Kidney tubule cell (primary cell): Measurements from ENCODE around the gene SHB.

ENCODE experiments used
- DNase-seq: peaks from one replicate; pipeline ENCODE4 v3.0.0-alpha.2; 2018; ENCODE audit warnings: low spot score

The SHB gene

DNA sequence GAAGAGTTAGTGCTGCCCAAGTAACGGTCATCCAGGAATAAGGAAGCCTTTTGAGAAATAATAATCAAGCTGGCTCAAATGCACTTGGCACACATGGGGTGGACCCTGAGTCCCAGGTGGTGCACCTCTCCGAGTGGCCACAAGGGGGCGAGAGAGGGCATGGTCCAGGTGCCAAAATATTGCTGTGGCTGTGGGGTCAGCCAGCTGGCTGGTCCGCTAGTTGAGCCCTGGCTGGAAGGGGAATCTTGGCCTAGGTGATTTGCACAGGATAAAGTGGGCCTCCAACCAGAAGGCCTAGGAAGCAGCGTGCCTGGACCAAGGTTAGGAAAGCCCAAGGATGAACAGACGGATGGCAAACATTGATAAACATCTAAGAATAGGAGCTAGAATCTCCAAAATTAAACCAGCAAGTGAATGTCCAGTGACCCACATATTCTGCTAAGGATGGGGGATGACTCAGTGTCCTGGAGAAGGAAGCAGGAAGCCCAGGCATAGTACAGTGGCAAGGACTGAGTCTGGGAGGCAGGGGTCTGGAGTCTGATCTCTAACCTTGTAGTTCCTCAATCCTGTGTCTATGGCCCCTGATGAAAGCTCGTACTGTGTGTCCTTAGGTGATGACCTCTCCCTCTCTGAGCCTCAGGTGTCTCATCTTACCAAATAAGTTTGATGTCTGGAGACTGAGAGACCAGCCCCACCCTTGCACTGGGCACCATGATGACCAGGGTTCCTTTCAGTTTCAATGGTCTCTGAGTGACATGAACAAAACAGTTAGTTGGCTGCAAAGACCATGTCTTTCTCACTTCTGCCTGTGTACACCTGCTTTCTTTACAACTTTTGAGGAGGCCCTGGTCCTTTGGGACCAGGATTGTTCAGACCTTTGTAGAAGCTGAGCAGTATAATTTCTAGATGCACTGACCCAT is 19.2 kb upstream of the SHB start:
- peak; percentile 57 for DNase-seq

DNA sequence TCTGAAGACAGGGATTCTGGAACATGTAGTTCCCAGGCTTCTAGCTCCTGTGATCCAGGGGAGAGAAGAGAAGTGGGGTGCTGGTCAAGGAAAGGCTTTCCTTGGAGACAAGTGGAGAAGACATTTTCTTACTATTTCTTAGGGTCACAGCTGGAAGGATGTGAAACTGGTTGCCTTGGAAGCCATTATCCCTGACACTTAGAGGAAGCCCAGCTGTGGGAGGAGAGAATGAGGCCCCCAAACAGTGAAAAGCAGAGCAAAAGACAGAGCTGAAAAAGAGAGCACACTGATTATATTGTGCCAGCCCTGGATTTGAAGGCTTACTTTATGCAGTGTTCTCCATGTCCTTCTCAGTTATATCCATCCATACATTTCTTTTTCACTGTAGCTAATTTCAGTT is 17.5 kb upstream of the SHB start:
- DNase-seq, result no peak

DNA sequence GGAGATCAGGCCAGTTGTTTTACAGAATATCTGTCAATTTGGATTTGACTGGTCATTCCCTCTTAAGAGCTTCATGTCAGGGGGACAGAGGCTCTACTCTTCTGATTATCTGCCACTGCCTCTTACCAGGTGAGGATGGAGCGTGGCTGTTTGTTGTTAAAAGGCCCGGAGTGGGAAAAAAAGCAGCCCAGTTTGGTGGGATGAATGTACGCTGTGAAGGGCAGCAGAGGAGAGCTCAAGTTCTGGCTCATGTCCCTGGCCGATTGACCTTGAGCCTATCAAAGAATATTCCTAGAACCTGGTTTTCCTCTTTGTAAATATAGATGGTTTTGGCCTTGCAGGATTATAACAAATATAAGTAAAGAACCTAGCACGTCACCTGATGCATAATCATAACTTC is 16.3 kb upstream of the SHB start:
- no peak for DNase-seq

DNA sequence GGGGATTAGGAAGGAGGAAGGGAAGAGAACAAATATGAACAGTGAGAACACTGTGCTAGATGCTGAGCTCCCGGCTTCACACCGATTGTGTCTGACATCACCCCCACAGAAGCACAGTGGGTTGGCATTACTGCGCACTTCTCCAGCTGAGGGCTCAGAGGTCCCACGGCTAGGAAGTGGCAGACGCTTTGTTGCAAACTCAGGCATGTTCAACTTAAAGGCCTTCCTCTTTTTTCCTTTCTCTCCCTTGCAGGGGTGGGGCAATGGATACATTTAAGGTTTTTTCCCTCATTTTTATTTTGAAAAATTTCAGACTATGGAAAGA is 15.5 kb upstream of the SHB start:
- no peak for DNase-seq

DNA sequence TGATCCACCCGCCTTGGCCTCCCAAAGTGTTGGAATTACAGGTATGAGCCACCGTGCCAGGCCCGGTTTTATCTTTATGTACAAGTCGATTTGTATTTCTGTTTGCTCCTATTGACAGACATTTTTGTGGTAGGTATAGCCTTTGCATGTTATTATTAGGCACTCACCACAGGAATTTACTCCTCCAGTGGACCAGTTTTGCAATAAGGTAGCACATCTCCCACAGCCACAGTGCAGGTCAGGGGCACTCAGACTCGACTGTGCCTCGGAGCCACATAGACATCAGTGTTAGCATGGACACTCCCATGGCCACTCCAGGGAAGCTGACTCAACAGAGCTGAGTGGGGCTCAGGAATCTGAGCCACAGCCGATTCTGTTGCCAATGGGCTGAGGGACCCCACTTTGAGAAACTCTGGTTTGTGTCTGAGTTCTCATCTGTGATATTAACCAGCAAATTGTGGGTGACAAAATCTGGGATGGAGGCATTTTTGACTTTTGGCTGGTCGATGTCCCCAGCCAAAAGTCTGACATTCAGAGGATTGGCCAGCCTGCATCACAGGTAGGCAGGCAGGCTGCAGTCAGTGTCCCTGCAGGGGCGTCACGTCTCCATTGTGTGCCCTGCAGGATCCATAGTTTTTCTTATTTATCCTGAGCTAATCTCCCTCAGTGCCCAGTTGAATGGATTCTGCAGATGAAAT is 15.0 kb upstream of the SHB start:
- no peak for DNase-seq

DNA sequence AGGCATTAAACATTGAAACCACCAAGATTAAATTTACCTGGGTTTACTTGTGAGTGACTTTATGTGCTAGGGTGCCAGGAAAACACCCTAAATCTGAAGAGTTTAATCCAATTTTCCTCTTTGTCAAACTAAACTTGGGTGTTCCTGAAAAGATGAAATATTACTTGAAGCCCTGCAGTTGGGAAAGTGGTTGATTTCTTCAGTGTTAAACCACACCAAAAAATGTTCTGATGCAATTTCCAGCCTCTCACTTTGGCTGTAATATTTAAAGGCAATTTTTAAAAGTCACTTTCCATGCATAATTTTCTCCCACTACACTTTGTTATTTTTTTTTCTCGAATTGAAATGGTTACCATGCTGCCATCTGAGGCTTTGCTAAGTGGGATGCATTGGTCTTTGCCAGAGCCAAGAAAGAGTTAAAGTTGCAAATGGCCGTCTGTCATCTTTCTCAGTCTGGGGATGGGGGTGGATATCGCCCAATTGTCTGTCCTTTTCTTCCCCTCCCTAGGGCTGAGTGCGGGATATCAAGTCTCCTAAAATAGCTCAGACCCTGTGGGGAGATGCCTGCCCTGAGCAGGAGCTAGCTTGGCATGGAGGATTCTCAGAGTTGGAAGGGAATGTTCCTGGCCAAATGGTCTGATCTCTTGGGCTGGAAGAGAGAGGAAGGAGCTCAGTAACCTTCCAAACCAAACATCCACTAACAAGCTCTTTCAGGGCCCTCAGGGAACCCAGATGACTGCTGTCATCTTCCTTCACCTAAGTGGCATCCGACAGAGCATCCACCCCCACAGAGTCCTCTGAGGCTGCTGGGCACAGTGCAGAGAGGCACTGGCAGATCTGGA is 13.6 kb upstream of the SHB start:
- DNase-seq, result no peak

DNA sequence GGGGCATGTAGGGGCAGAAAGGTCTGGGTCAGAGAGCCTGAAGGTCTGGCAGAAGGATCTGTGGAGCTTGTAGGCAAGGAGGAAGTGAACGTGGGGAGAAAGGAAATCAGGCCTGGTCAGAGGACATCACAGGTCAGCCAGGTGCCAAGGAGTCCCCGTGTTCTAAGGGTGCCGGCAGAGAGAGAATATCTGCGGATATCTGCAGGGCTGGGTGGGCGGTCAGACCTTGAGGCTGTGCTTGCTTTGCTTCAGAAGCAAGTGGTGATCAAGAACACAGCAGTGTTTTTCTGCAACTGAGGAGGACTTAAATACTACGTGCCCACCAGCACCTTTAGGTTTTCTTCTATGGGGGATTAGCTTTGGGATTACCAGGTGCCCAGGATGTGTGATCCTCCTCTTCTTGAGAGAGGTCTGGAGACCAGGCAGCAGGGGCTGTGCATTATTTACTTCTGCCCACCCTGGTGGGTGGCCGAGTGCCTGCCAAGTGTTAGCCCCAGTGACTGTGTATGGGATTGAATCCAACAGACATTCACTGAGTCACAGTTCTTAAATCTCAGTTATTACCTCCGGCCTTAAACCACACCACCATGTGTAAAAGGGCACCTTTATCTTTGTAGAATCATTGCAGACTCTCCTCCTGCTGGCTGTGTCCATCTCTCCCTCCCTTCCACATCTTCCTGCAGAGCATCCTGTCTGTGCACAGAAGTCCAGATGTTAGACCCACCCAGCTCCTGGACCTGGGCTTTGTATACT is 12.5 kb upstream of the SHB start:
- DNase-seq, result no peak

DNA sequence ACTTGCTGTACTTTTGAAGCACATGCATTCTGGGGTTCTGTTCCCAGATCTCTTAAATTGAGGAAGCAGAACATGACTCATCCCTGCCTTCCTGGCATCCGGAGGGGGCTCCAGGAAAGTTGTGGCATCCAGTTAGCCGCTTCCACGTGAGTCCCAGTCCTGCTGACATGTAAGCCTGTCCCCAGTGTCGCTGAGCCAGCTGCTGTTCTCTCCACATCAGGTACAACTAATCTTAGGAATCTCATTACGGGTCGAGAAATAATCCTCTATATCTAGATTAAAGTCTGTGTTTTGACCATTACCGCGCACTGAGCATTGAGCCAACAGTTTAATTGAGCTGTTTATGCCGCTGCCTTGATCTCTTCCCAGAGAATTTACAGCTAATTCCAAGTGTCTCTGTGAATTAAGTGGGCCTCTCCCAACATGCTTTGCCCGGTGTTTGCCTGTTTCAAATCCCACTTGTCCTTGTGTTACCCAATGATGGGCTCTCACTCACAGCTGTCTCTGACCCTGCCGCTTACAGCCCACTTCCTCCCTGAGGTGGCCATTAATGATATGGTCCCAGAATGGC is 10.5 kb upstream of the SHB start:
- DNase-seq, result no peak

DNA sequence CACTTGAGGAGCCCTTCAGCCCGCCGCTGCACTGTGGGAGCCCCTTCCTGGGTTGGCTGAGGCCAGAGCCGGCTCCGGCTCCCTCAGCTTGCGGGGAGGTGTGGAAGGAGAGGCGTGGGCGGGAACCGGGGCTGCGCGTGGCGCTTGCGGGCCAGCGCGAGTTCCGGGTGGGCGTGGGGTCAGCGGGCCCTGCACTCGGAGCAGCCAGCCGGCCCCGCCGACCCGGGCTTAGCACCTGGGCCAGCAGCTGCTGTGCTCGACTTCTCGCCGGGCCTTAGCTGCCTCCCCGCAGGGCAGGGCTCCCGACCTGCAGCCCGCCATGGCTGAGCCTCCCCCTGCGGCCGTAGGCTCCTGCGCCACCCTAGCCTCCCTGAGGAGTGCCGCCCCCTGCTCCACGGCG is 6.2 kb upstream of the SHB start:
- no peak for DNase-seq

DNA sequence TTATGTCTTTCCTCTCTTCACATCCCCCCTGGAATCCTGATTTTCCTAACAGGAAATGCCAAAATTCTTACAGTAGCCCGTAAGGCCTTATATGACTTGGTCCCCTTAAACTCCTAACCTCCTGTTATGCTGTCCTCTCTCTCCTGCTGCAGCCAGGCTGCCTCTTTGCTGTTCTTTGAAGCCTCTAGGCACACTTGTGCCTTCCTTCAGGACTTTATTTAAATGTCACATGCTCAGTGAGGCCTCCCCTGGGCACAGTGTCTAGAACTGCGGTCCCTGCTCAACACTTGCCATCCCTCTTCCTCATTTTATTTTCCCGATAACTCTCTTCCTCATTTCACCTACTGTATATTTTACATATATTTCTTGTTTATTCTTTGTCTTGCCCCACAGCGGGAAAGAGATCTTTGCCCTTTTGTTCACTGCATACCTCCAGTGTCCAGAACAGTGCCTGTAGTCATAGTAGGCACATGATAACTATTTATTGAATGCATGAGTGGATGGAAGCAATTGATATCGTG is 5.5 kb upstream of the SHB start:
- DNase-seq, result no peak

DNA sequence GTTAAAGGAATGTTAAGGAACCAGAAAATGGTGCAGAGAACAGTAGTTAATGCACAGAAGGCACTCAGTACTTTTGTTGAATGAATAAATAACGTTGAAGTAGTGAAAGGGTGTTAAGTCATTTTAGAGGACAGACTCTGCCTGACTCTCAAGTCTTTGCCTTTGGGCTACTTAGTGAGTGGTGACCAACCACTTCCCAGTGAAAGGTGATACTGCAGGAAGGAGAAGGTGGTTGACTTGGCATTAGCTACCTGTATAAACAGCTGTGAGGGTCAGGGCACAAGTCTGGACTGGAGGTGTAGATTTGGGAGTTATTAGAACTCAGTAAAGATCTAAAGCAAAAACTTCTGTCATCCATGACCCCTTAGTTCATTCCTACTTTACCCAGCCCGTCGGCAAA is 4.9 kb upstream of the SHB start:
- no peak for DNase-seq

DNA sequence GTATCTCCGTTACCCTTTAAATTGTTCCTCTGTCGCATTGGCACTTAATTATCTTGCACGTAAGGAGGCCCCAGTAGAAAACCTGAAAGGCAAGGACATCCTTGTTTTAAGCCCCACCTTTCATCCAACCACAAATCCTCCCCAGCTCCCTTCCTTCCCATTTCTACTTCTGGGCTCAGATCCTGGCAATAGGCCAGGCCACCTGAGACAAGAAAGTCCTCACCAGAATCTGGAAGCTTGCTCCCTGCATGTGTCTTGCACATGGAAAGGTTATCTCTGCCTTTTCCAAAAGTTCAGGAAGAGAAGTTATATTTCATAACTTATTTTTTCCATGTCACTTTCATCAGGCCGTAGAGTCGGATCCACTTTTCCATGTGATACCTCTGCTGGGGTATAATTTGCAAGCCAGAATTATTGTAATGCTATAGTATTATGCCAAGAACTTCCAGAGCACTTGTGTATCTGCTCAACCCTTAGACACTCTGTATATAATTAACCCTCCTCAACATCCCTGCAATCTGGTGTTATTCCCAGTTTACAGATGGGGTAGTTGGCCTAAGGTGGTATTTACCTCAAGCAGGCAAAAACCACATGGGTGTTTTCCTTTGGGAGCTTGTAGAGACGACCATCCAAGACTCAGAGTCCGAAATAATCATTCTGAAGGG is 2.6 kb upstream of the SHB start:
- no peak for DNase-seq

DNA sequence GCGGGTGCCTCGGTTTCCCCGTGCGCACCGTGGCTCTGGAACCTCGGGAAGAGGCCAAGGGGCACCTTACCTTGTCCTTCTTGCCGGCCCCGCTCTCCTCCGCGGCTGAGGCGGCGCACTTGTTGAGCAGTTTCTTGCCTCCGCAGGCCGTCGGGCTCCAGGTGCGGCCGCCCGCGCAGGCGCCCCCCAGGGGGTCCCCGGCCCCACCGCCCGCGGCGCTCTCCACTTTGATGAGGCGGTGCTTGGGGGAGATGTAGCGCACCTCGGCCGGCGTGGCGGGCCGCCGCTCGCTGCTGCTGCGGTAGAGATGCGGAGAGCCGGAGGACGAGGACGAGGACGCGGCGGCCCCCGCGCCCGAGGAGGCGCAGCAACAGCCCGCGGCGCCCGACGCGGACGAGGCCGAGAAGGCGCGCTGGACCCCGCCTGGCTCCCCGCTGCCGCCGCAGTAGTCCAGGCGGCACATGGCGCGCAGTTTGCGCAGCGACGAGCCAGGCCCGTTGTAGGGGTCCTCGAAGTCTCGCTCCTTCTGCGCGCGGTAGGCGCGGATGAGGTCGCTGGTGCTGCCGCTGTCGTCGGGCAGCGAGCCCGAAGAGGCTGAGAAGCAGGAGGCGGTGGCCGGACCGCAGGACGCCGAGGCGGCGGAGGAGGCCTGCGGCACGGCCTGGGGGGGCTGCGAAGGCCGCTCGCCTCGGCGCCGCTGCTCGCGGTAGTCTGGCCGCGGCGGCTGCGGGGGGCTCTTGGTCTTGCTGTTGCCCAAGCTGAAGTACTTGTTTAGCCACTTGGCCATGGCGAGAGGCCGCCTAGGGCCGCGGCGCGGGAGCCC is 957 bp downstream of the SHB start:
- no peak for DNase-seq

DNA sequence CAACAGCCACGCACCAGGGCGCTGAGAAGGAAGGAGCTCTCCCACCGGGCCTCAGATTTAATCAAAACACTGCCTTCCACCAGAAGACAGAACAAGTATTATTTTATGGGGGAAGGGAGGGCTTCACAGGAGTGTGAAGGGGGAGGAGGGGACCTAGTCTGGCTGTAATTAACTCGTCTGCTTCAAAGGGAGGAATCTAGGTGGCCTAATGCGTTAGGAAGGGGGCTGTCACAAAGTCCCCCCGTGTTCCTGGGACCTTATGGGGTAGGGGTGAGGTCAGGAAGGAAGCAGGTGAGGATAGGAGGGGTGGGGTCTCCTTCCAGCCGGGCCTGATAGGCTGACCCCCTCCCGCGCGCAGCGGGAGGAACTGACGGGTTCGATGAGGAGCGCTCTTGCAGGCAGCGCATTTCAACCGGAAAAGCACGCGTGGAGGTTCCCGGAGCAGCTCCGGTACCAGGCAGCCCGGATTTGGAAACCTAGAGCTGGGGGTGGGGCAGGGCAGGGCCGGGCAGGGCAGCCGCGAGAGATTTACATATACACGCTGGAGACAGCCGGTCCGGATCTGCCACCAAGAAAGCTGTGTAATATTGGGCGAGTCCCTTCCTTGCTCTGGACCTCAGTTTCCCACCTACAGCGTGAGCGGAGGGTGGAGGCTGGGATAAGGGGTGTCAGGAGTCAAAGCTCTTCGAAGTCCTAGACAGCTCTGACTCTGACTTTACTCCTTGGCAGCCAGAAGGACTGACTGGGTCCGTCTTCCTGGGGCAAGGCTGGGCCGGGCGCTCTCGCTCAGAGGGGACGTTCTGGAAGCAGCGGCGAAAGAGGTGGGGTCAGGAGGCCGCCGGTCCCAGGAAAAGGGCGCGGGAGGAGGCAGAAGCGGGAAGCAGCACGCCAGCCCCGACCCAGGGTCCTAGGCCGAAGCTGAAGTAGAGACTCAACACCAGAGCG is 1.8 kb downstream of the SHB start:
- peak; percentile 44 for DNase-seq

DNA sequence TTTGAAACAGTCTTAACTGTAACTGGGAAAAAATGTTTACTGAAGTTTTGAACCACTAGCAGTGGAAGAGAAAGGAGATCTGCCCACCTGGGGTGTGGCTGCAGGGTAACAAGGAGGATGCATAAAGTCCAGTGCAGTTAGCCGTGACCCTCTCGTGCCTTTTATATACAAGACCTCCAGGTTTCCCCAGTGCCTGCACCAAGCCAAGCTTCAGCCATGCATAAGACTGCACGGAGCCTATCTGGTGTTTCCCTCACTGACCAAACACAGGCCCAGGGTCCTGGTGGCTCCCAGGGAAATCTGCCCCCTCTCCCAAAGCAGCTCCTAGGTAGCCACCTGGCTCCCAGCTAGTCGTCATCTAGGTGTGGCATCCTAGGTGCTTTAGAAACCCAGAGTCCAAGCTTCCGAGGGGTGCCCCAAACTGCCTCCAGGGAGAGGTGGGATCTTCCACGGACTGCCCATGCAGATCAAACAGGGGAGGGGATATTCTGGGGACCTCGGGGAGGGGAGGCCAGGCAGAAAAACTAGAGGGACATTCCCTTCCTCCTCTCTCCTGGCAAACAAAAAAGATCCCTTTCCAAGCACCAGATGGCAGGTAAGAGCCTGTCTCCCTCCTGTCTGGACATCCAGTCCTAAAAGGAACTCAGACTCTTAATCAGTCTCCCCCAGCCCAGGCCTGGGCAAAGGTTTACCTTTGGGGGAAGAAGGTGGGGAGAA is 2.7 kb downstream of the SHB start:
- peak; percentile 47 for DNase-seq

DNA sequence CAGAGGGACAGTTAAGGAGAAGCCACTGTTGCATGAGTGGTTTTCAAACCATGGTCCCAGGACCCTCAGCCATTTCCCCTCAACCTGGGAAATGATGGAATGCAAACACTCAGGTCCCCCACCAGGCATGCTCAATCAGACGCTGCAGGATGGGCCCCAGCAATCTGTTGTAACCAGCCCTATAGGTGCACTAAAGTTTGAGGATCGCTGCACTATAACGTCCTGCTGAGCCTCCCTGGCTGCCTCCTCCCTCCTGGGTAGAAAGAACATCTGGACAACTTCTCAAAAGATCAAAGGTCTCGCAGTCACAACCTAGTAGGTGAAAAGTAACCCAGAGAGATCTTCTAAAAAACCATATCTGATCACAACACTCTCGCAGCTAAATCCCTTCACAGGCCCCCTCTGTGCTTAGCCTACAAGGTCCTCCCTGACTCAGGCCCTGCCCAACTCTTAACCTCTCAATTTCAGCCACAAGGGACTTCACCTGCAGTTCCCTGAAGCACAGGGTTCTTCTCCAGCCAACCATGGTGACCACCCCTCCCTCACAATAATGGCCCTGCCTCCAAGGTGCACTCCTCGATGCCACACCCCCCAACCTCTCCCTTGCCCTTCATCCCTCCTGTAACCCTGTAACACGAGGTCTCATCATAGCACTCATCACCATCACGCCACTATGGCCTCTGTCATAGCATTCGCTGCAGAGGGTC is 3.5 kb downstream of the SHB start:
- no peak for DNase-seq

DNA sequence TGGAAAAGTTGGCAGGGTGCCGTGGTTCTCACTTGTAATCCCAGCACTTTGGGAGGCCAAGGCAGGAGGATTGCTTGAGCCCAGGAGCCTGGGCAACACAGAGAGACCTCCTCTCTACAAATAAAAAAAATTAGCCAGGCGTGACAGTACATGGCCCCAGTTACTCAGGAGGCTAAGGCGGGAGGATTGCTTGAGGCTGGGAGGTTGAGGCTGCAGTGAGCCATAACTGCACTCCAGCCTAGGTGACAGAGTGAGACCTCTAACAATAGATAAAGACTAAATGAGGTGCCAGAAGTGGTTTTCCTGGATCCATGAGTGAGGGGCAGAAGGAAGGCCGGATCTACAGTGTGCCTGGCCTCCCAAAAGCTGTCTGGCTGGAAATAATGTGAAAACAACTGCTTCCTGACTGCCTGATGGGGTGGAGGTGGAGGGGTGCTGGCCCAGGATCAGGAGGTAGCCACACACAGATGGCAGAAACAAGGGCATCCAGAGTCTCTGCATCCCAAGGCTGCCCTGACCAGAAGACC is 4.1 kb downstream of the SHB start:
- no peak for DNase-seq
